Inflammatory macrophage (primary cell): Measurements from ENCODE around the gene SPNS3.

Experiments used
- DNase-seq, 2 donors: peaks; one replicate each; pipeline ENCODE4 v3.0.0-alpha.2; 2020 to 2022

SPNS3 gene

DNA sequence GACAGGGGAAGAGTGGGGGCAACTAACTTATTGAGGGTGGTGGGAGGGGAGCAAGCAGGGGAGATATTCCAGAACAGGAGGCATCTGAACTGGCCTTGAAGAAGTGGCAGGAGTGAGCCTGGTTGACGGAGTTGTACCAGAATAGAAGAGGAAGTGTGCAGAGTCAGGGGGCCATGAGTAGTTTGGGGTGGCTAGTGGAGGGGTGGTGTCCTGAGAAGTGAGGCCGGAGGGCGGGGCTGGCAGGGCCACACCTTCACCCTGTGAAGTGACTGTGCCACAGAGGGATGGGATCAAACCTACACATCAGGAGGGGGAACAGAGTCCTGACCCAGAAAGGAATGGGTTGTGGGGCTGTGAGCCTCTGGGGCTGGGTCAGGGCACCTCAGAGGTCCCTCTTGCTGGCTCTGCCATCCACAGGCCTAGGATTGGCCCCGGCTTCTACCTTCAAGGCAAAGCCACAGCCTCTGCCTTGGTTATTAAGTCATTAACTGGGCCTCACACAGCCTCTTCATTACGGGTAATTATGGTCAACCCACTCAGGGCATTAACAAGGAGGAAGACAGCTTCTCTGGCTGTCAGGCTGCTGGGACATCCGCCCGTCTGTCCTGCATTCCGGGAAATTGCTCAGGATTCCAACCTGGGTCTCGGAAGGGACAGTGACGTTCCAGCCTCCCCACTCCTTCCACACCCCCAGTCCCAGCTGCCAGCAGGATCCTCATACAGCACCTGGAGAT lies 77.6 kb downstream of the SPNS3 start:
- DNase-seq, result peak; percentile 16 to 61

DNA sequence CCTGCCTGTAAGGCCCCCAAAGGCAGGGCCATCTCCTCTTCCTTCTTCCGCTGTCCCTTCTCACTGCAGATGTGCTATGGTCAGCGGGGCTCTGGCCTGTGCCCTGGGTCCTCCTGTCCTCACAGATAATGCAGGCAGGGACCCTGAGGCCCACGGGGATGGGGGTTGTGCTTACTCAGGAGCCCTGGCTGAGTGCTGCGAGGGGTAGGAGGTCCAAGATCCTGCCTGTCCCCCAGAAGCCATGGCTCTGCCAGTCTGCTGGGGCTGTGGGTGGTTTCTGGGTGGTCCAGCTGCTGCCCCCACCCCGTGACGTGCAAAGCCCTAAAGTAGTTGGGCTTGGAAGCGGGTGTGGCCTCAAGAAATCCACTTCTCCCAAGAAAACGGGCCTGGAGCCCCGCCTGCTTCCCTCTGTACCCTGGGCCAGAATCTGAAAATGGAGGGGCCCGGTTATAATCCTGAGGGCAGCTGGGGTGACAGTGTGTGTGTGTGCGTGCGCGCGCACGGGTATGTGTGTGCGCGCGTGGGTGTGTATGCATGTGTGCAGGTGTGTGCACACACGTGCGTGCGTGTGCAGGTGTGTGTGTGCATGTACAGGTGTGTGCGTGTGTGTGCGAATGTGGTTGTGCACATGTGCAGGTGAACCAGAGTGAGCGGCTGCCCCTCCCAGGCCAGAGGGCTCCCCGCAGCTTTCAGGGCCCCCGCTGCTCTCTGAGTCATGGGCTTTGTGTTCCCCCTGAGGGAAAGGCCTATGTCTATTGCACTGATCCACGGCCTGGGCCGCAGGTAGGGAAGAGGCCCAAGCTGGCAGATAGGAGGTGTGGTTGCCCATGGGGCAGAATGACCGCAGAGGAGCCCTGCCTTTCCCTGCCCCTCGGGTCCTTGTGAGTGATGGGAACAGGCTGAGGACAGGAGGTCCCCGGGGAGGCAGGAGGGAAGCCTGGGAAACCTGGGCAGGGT lies 78.7 kb downstream of the SPNS3 start:
- no peak for DNase-seq

DNA sequence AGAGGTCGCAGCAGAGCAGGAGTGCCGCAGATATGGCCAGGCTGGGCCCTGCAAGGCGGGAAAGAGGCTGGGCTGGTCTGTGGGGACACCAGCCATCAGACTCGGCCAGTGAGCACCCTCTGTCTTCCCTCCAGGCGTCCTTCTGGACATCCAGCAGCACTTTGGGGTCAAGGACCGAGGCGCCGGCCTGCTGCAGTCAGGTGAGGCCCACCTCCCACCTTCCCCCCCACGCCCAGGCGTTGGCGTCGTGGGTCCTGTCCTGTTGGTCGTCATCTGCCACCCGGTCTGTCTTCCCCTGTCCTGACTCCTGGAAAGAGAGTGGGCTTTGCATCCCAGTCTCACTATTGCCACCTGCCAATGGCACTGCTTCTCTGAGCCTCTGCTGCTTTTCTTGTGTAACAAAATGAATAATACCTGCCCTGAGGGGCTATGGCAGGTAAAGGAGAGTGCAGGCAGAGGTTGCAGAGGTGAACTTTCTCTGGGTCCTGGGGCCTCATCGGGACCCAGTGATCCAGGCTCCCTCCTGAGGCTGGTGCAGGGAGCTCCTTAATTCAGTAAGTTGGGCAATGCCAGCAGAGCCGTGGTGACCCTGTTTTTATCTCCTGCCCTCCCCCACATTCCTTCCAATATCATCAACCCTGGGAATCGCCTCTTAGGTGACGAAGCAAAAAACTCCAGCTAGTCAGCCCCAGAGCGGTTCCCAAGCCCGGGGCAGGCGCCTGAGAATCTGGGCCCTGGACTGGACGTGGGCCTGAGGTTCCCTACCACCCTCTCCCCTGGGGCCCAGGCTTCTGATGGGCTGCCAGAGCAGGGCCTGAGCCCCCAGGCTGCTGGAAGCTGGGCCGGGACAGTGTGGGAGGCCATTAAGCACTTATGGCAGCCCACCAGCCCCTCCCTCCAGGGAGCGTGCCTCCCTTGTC lies 79.6 kb downstream of the SPNS3 start:
- no peak for DNase-seq

DNA sequence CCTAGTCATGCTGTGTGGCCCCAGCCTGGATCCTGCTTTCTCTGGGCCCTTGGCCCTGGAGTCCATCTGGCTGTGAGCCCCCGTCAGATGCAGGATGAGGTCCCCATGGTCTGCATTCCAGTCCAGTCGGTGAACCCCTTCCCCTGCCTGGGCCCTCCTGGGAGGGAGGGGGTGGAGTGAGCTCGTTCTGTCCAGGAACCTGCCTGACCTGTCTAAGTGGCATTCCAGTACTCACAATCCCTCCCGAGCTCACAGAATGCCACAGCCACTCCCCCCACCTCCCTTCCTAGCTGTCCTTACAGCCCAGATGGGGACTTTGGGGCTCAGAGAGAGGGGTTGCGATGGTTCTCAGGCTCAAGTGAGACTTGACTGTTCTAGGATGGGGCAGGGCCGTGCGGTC lies 80.5 kb downstream of the SPNS3 start:
- no peak for DNase-seq

DNA sequence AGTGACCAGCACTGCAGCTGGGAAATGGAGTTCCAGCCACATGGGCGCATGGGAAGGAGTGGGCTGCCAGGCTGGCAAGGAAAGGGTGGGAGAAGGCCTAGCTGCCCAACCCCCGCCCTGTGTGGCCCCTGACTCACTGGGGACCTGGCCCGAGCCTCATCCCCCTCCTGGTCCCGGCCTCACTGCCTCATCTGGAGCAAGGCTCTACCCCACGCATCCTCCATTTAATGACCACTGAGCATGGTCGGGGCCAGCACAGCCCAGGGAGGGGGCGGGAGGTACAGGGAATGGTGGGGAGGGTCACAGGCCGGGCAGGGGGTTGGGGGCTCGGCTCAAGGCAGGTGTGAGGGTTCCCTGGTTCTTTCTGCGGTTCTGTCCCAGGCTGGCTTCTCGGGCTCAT lies 81.0 kb downstream of the SPNS3 start:
- DNase-seq, result no peak

DNA sequence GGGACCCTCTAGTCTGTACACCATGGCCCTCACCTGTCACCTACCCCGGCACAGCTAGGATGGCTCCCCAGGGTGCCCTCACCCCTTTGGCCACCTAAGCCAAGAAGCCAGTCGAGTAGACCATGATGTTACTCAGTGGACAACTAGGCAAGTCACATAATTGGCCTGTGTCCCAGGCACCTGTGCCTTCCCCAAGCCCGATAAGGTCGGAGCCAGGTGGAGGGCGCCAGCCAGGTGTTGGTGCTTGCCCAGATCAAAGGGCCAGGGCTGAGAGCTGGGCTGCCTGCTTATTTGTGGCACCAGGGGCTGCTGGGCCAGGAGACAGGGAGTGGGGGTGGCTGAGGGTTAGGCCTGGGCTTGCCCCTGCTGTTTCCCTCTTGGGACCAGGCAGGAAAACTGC lies 81.8 kb downstream of the SPNS3 start:
- no peak for DNase-seq

DNA sequence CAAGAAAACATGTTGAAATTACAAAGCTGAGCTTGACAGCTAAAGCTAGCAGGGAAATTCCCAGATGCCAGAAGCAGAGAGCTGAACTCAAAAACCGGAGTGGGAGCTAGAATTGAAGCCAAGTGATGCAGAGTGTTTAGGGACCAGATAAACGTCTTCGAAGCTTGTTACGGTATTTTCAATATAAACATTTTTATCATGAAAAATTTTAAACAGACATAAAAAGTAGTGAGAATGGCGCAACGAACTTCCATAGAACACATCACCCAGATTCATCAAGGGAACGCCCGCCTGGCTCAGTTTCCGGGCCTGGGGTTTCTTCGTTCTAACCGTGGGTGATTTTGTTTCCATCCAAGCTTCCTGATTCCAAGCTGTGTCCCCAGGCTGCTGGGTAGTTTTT lies 83.0 kb downstream of the SPNS3 start:
- no peak for DNase-seq

DNA sequence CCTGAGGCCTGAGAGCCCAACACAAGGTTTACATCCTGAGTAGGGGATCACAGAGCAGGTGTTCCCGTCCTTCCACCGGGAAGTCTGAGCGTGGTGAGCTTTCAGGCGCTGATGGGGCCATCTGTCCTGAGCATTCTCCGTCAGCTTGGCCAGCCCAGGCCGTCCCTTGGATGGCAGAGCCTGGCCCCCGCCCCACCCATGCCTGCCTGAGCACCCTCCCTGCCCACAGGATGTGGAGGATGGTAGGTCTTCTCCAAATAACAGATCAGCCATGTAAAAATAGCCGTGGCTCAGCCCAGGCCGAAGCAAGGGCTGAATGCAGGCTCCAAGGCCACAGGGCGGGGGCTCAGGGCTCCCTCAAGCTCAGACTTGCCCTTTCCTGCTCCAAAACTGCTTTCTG lies 85.2 kb downstream of the SPNS3 start:
- no peak for DNase-seq

DNA sequence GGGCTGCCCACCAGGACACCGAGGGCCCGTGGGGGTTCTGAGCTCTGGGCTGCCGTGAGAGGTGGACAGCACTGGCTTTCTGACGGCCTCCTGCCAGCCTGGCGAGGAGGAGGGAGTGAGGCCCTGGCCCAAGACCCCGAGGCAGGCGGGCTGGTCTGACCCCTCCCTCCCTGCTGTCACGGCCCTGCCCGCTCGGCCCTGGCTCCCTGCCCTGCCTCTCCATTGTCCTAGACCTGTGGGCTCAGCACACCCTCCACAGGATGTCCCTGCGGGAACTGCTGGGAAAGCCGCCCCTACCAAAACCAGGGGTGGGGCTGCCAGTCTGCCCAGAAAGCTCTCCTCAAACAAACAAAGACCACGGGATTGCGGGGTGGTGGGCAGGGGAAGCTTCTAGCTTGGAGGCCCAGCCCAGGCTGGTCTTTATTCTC lies 85.6 kb downstream of the SPNS3 start:
- no peak for DNase-seq

DNA sequence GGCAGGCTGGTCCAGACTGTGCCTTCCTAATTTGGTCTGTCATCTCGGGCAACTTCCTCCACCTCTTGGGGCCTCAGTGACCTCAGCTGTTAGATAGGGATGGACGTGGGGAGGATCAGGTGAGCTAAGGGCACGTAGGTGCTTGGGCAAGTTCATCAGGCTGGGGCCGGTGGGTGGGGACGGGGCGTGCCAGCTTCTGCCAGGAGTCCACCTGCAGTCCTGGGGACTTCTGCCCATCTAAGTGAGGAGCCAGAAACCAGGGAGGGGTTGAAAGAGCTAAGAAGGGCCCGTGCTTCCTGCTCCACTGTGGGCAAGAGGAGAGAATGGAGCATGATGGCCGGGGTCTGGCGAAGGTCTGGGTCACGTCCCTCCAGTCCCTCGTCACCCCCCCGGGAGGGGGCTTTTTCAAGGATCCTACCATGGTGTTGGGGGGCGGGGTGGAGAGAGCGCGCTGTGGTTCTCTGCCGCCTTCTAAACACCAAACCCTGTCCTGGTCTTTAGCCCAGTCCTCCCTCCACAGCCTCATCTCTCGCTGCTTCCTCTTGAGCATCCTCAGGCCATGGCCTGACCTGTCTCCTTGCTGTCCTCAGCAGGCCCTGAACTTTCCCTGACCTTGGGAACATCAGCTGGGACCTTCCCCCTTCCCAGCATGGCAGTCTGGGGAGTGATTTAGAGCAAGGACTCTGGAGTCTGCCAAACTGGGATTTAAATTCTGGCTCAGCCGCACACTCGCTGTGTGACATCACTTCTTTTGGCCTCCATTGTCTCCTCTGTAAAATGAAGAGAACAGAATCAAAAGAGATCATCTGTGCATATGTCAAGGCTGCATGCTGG lies 86.5 kb downstream of the SPNS3 start:
- no peak for DNase-seq

DNA sequence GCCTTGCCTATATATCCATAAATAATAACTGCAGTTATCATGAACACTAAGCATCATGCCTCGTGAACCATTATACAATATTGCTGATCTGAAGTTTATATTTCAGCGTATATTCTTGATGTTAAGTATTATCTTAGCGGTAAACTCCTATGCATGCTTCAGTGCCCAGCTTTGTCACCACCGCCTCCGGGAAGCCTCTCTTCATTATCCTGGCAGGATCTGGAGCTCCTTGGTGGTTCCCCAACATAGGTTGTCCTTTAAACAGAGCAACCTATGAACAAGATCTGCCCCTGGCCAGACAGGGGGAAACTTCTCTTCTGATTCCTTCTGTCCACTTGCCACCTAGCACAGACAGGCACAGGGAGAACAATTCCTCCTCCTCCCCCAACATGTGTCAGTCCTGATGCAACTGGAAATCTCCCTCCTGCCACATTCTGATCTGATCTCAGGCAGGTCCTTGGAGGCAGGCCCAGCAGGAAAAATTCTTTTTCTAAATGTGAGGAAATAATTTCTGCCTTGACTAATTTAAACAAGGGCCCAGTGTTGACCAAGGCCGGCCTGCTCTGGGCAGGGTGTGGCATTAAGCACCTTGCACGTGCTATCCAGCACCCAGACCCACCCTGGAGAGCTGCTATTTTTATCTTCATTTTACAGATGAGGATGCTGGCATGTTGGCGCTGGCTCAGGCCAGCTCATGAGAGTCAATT lies 87.3 kb downstream of the SPNS3 start:
- no peak for DNase-seq

DNA sequence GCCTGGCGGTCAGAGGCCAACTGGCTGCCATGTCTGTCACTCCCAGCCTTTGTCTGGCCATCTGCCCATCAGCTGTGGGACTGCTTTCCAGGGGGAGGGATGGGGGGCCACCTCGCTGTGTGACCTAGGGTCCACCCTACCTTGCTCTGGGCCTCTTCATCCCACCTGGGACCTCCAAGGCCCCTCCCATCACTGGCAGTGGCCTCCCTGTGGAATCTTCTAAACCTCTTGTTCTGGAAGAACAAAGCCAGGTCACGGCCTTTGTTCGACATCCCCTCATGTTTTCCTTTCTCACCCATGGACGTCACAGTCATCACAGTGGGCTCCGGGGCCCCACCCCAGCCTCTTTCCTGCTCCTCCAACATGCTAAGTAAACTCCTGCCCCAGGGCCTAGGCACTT lies 88.9 kb downstream of the SPNS3 start:
- DNase-seq, result no peak

DNA sequence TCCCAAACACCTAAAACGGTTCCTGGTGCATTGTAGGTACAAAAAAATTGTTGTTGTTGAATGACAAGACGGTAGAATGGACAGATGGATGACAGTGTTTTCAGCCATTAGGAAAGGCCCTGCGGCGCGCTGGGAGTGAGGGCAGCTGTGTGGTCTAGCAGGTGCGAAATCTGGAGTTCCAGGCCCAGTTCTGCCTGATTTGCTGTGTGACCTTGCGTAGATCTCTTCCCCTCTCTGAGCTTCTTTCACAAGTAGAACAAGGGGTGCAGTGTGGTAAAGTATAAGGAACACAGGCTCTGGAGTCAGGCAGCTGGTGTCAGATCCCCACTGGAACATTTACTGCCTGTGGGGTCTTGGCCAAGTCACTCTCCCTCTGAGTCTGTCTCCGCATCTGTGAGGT lies 90.2 kb downstream of the SPNS3 start:
- DNase-seq, result no peak

DNA sequence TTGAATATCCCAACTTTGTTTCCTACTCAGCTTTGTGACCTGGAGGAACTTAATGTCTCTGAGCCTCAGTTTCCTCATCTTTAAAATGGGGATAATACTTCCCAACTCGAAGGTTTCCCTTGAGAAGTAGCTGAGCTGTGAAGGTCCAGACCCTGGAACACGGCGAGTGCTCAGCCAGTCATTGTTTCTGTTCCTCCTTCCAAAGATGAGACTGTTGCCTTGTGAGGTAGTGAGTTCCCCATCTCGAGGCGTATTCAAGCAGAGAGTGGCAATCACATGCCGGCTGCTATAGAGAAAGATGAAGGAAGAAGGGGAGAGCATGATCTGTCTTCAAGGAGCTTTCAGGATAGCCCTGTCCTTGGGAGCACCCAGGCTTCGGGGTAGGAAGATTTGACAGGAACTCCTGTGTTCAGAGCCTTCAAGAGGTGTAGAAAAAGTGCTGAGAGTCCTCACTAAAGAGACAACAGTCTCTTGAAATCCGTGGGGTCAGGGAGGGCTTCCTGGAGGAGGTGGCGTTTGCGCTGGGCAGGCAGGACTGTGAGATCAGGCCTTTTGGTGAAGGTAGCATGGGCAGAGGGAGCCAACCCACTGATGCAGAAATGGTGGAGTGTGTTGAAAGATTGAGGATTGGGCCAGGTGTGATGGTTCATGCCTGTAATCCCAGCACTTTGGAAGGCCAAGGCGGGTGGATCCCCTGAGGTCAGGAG lies 92.1 kb downstream of the SPNS3 start:
- DNase-seq, result peak; percentile 8 to 56

DNA sequence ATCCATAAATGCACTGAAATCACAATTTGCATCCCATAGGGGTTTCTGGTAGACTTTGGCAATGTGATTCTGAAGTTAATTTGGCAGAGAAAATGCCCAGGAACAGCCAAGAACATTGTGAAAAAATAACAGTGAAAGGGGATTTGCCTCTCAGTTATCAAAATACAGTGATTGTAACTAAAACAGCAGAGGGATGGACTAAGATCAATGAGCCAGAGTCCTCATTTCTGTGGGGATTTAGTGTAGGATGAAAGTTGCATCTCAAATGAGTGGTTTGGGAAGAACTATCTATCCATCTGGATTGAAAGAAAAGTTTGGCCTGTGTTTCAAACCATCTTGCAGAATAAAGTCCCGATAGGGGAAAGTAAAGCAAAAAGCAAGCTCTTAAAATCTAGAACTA lies 93.4 kb downstream of the SPNS3 start:
- no peak for DNase-seq

DNA sequence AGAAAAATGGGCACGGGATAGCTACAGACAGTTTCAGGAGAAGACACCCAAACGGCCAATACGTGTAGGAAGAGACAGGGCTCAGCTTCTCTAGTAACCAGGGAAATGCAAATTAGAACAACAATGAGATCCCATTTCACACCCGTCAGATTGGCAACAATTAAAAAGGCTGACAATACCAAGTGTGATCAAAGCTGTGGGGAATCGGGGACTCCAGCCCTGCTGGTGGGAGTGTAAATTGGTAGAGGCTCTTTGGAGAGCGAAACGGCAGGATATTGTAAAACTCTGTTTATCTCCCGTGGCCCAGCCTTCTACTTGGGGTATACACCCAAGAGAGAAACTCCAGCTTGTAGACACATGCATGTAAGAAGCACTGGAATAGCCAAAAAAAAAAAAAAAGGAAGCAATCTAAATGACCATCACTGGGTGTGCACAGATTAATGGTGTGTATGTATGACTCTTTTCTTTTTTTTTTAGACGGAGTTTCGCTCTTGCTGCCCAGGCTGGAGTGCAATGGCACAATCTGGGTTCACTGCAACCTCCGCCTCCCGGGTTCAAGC lies 93.9 kb downstream of the SPNS3 start:
- no peak for DNase-seq

DNA sequence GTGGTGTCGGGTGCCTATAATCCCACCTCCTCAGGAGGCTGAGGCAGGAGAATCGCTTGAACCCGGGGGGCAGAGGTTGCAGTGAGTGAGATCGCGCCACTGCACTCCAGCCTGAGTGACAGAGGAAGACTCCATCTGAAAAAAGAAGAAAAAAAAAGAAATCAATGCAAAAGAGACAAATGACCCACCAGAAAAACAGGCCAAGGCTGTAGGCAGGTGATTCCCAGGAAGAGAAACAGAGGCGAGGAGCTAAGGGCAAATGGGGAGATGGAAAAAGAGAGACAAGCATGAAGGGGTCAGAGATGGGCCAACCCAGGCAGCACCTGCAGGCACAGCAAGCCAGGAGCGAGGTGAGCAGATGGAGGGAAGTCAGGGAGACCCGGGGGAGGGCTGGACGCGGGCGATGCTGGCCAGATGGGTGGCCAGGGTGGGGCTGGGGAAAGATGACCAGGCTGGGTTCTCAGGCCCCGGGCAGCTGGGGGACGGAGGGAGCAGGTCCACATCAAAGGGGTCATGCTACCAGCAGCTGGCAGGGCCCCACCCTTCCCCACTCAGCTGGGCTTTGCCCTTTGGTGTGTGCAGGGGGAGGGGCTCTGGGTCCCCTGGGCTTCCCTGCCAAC lies 95.9 kb downstream of the SPNS3 start:
- no peak for DNase-seq

DNA sequence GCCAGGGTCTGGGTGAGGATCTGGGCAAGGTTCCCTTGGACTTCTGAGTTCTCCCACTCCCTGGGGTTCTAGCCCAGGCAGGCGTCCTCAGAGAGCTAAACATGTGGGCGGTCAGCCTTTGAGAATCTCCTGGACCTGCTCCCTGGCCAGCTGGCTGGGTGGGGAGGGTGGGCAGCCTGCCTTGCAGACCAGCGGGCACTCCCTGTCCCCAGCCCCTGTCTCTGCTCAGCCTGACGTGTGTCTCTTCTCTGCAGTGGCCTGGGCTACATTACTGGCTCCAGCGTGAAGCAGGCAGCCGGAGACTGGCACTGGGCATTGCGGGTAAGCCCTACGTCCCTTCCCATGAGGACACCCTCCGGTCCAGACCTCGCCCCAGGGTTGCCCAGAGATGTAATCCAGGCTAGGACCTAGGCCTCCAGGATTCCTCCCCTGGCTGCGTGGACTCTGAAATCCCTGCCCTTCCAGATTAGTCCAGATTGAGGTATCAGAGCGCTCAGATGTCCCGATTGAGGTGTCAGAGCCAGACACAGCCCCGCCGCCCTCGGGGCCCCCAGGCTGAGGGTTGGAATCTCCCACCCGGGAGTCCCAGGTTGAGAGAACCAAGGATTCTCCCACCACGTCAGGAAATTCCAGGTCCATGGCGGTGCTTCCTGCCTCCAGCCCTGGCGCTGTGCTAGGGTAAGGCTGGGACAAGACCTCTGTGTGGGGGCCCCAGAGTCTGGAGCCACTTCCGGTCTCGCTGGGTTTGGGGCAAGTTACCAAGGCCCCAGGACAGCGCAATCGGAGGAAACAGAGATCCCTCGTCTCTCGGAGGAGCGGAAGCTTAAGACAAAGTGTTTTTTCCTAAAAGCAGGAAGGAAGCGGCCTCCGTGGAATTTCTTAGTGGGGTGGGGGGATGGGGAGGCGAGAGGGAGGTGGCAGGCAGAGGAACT lies 97.3 kb downstream of the SPNS3 start:
- DNase-seq, result no peak
